Mesenteric fat pad (tissue), 1 donor: Measurements from ENCODE around the gene P2RY2. TPM values are rescaled to one million over a fixed set of nuclear protein-coding genes. Genes with fewer than 3 reads are reported as not detected.
"Not testable (repeated sequence)": the region's sequence is repeated elsewhere in the genome, so short reads cannot be mapped to it uniquely, and the experiment has no call there.

Experiments used
- DNase-seq: peaks from one replicate; pipeline ENCODE4 v3.0.0-alpha.2; 2020; ENCODE audit warnings: low spot score
- total RNA-seq: library from RNA; stranded (reverse); fragmentation: NEBNext Ultra II Directional; extraction: Animal tissue kit (Norgen Biotek cat#: 25700); gene quantifications from one replicate; pipeline ENCODE4 v1.2.1, GENCODE V29; 2021
- donor health status: DM: yes; HTN: yes; CAD: no.

P2RY2 gene
- total RNA-seq, 1 donor from 2014 or later, result 1.4 TPM

- peak; percentile 53 for DNase-seq
Observed at GRCh38 chr11:73187854-73188253, 30.2 kb upstream of the P2RY2 start.

GRCh38 chr11:73188301-73188700 is 29.8 kb upstream of the P2RY2 start:
- peak; percentile 43 for DNase-seq

- peak; percentile 84 for DNase-seq
Observed at GRCh38 chr11:73189315-73189714, 28.8 kb upstream of the P2RY2 start.

- peak; percentile 71 for DNase-seq
Observed at GRCh38 chr11:73189723-73190556, 28.1 kb upstream of the P2RY2 start.

GRCh38 chr11:73190557-73190885 is 27.6 kb upstream of the P2RY2 start:
- peak; percentile 26 for DNase-seq

- DNase-seq, result peak; percentile 45
Observed at GRCh38 chr11:73191151-73191550, 26.9 kb upstream of the P2RY2 start.

GRCh38 chr11:73192272-73192671 is 25.8 kb upstream of the P2RY2 start:
- peak; percentile 59 for DNase-seq

GRCh38 chr11:73193251-73194033 is 24.6 kb upstream of the P2RY2 start:
- DNase-seq, result peak; percentile 69

- DNase-seq, result peak; percentile 51
Observed at GRCh38 chr11:73194034-73194507, 24.0 kb upstream of the P2RY2 start.

GRCh38 chr11:73194593-73194992 is 23.5 kb upstream of the P2RY2 start:
- DNase-seq, result peak; percentile 82

- DNase-seq, result peak; percentile 62
Observed at GRCh38 chr11:73195191-73196007, 22.7 kb upstream of the P2RY2 start.

- peak; percentile 43 for DNase-seq
Observed at GRCh38 chr11:73196576-73196975, 21.5 kb upstream of the P2RY2 start.

GRCh38 chr11:73197348-73197747 is 20.7 kb upstream of the P2RY2 start:
- peak; percentile 43 for DNase-seq

- DNase-seq, result not testable (repeated sequence)
Observed at GRCh38 chr11:73197787-73198186, 20.3 kb upstream of the P2RY2 start.

- DNase-seq, result peak; percentile 33
Observed at GRCh38 chr11:73198677-73199076, 19.4 kb upstream of the P2RY2 start.

GRCh38 chr11:73199446-73199845 is 18.6 kb upstream of the P2RY2 start:
- peak; percentile 55 for DNase-seq

- peak; percentile 76 for DNase-seq
Observed at GRCh38 chr11:73200256-73200655, 17.8 kb upstream of the P2RY2 start.

GRCh38 chr11:73201249-73201648 is 16.8 kb upstream of the P2RY2 start:
- peak; percentile 75 for DNase-seq

- peak; percentile 47 for DNase-seq
Observed at GRCh38 chr11:73201888-73202780, 15.9 kb upstream of the P2RY2 start.

GRCh38 chr11:73203322-73203721 is 14.8 kb upstream of the P2RY2 start:
- DNase-seq, result peak; percentile 35
